ENCODE data around the gene CAT.
"Not testable (repeated sequence)": the region's sequence is repeated elsewhere in the genome, so short reads cannot be mapped to it uniquely, and the experiment has no call there.

Gene CAT

GRCh38 chr11:34438529-34439507, at the start of gene CAT:
Gene CAT, plus strand, starts transcription at chr11:34438934. Its CDS starts 80 bp downstream, at chr11:34439014.
- DNase-seq, result peak; percentile 97

DNA sequence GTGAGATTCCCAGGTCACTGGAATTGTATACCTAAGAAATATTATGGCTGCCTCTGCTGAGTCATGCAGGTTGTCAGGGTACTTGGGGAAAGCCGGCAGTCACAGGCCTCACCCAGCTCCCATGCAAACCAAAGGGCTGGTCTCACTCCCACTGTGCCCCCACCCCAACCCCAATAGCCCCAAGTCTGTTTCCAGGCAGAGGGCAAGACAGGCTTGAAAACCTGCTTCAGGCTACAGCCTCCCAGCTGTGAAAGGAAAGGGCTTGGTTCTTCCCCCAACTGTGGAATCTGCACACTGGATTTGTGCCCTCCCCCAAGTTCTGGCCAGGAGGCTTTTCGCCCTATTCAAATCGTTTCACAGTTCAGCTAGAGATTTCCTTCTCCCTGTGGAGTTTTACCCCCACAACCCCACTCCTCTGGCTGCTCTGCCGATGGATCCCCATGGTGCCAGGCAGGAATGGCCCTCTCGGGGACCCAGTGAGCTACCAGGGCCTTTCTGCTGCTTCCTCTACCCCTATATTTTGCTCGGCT, 43.9 kb upstream of the CAT start:
- DNase-seq, result no peak

DNA sequence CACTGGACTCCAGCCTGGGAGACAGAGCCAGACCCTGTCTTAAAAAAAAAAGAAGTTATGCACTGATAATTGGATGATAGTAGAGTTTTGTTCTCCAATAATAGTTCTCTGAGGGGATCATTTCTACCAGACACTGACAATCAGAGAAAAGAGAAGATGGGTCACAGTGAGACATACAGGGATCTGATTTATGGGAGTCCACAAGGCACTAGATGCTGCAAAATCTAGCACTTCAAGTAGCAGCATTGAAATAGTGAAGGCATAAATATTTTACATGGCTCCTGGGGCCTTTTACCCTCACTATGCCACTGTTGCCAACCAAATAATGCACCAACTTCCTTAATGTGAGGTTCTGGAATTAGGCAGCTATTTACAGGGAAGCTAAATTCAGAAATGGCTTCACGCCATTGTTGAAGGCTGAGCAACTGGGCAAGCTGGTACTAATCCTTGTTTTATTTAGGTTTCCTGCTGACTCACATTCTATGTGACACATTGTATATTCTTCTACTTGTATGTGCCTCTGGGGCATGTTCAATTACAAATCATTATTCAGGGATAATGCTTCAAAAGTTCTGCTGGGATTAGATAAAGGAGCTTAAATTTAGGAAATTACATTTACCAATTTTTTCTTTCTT, 42.7 kb upstream of the CAT start:
- peak; percentile 31 for DNase-seq

DNA sequence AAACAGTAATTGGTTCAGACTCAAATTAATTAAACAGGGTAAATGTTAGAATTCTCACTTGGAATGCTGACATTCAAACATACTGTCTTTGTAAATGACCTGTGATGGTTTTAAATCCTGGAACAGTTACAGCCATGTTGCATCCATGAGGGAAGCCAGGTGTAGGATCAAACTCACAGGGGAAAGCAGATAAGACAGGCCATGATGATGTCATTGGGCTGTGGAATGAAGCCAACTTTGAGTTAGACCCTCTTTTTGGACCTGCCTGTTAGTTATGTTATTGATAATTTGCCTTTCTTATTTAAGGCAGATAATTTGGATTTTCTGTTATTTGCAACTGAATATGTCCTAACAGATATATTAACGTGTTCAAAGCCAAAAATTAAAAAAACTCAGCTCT, 41.6 kb upstream of the CAT start:
- no peak for DNase-seq

- DNase-seq, result no peak
These were observed 40.9 kb upstream of the CAT start for GRCh38 chr11:34397811-34398210.

- no peak for DNase-seq
These were observed 35.3 kb upstream of the CAT start for GRCh38 chr11:34403431-34403830.

DNA sequence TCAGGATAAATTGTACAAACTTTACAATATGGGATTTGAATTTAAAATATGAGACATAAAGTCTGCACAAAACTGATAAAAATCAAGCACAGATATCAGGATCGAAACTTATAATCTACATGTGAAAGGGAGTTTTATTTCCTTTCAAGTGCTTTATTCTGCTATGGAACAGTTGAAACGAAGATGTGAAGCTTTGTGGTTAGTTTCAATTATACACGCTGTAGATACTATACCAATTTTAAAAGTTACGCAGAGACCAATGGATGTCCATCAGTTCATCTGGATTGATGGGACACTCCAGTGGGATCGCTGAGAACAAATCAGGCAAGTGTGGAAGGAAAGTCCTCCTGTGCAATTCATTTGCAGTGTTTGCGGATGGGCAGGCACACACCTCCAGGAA, 34.5 kb upstream of the CAT start:
- no peak for DNase-seq

- DNase-seq, result no peak
These were observed 33.5 kb upstream of the CAT start for GRCh38 chr11:34405079-34405858.

GRCh38 chr11:34406413-34406812, 32.3 kb upstream of the CAT start:
- no peak for DNase-seq

- no peak for DNase-seq
These were observed 31.5 kb upstream of the CAT start for GRCh38 chr11:34407121-34407813.

DNA sequence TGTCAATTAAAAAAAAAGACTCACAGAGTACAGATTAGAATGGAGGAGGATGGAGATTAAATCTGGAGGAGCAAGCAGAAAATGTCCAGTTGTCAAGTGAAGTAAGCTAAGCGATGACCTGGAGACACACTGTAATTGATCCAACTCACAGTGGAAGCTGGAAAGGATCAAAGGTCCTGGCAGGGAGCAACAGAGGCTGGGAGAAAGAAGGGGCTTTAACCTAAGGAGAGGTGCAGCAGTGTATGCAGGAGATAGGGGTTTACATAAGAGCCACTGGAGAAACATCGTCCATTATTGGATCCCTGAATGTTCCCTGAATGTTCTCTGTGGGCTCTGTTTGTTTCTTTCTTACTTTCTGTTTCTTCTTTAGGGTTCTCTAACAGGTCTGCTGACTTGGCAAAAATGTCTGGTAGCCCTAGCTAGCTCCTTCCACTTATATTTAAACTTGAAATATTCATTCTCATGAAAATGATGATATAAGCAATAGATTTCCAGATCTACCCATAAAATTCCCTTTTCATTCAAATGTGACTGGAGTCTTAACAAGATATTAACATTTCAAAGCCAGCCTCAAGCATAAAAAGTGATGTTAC, 30.1 kb upstream of the CAT start:
- no peak for DNase-seq

GRCh38 chr11:34411111-34411510, 27.6 kb upstream of the CAT start:
- no peak for DNase-seq

- no peak for DNase-seq
These were observed 26.9 kb upstream of the CAT start for GRCh38 chr11:34411791-34412190.

- DNase-seq, result no peak
These were observed 25.5 kb upstream of the CAT start for GRCh38 chr11:34413263-34413662.

- no peak for DNase-seq
These were observed 23.2 kb upstream of the CAT start for GRCh38 chr11:34415538-34415937.

DNA sequence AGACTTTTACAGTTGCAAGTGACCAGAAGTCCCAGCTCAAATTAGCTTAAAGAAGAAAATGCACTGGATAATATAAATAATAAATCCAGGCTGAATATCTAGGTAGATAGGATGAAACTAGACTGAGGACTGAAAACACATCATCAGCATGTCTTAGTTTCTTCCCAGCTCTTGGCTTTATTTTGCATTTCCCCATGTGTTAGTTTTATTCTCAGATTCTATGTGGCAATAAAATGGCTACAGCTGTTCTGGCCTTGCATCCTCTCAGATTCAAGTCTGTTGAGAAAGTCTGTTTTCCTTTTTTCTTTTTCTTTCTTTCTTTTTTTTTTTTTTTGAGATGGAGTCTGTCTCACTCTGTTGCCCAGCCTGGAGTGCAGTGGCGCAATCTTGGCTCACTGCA, 22.6 kb upstream of the CAT start:
- no peak for DNase-seq

DNA sequence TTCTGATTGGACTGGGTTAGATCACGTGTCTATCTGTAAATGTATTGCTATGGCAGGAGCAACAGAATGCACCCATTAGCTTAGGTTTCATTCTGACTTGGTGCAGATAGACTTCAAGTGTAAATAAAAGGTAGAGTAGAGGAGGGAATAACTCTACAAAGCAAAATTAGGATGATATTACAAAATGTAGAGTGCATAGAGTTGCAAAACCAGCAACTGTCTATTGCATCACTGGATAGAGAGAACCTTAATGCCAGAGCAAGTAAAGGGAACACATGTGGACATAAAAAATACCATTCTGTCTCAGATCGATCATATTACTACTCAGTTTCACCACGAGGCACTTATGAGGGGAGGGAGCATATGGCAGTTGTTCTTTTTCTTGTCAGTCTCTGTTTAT, 22.0 kb upstream of the CAT start:
- DNase-seq, result no peak

- no peak for DNase-seq
These were observed 21.5 kb upstream of the CAT start for GRCh38 chr11:34417202-34417601.

DNA sequence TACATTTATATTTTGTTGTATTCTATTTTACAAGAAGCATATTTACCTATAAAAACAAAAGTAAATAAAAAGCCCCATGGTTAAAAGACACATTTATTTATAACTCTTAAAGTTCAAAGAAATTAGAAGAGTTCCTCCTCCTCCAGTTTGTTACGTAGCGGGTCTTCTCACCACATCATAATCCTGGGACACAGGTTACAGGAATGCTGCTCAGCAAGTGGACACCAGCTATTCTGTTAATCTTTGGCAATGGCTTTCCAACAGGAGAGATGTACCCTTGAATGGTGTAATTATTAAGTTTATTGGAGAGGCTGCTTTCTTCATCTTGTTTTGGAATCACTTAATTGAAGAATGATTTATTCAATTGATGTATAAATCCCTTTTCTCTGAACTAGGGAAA, 19.6 kb upstream of the CAT start:
- DNase-seq, result no peak

- DNase-seq, result no peak
These were observed 15.4 kb upstream of the CAT start for GRCh38 chr11:34423300-34423699.

DNA sequence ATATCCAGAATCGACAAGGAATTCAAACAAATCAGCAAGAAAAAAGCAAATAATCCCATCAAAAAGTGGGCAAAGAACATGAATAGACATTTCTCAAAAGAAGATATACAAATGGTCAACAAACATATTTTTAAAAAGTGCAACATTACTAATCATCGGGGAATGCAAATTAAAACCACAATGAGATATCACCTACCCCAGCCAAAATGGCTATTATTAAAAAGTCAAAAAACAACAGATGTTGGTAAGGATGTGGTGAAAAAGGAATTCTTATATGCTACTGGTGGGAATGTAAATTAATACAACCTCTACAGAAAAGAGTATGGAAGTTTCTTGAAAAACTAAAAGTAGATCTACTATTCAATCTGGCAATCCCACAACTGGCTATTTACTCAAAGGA, 13.9 kb upstream of the CAT start:
- DNase-seq, result not testable (repeated sequence)

DNA sequence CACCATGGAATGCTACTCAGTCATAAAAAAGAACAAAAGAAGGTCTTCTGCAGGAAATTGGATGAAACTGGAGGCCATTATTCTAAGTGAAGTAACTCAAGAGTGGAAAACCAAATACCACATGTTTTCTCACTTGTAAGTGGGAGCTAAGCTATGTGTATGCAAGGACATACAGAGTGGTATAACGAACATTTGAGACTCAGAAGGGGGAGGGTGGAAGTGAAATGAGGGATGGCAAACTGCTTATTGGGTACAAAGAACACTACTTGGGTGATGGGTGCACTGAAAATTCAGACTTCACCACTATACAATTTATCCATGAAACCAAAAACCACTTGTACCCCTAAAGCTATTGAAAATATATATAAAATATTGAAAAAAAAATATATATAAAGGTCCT, 13.4 kb upstream of the CAT start:
- DNase-seq, result no peak
